Neural cell (in vitro differentiated cells): Measurements from ENCODE around the gene SLC15A2. TPM values are rescaled to one million over a fixed set of nuclear protein-coding genes. Genes with fewer than 3 reads are reported as not detected.

Experiments used
- H2AFZ ChIP-seq: fragments of 200-600, 300-800 bp; sonication (generic), shearing (Covaris generic); 2 replicates; pipeline ENCODE4 v1.6.0; 2014; ENCODE audit warnings: low read depth, mild to moderate bottlenecking, antibody characterized with exemption, low read length, moderate library complexity
- H3F3A ChIP-seq: fragments of 200-600 bp; shearing (Covaris generic); 2 replicates; pipeline ENCODE4 v1.6.1; 2016; ENCODE audit warnings: mild to moderate bottlenecking, moderate library complexity, mixed read lengths, antibody characterized with exemption, low read length; ENCODE audit not compliant: insufficient read depth, poor library complexity, severe bottlenecking
- H3K27ac ChIP-seq: fragments of 200-600, 300-800 bp; sonication (generic), shearing (Covaris generic); 2 replicates; pipeline ENCODE4 v1.5.1; 2014; ENCODE audit warnings: mild to moderate bottlenecking, low read length, moderate library complexity
- H3K27me3 ChIP-seq: fragments of 300-800, 200-600 bp; sonication (generic), shearing (Covaris generic); 2 replicates; pipeline ENCODE4 v1.6.0; 2014; ENCODE audit warnings: mild to moderate bottlenecking, low read depth, low read length, moderate library complexity; ENCODE audit not compliant: insufficient read depth
- H3K36me3 ChIP-seq: fragments of 300-800, 200-600 bp; sonication (generic), shearing (Covaris generic); 2 replicates; pipeline ENCODE4 v1.5.1; 2014; ENCODE audit warnings: mild to moderate bottlenecking, antibody characterized with exemption, low read length, moderate library complexity; ENCODE audit not compliant: insufficient read depth
- H3K4me2 ChIP-seq: fragments of 300-800, 200-600 bp; sonication (generic), shearing (Covaris generic); 2 replicates; pipeline ENCODE4 v1.6.0; 2014; ENCODE audit warnings: mild to moderate bottlenecking, low read length
- H3K4me3 ChIP-seq: fragments of 300-800, 200-600 bp; sonication (generic), shearing (Covaris generic); 2 replicates; pipeline ENCODE4 v1.5.1; 2014; ENCODE audit warnings: mild to moderate bottlenecking, low read length, moderate library complexity
- H3K79me2 ChIP-seq: fragments of 200-600 bp; shearing (Covaris generic); replicated peaks from 2 replicates; pipeline ENCODE4 v1.6.0; 2014; ENCODE audit warnings: mild to moderate bottlenecking, low read length, moderate library complexity; ENCODE audit not compliant: insufficient read depth
- H3K9ac ChIP-seq: fragments of 300-800, 200-600 bp; sonication (generic), shearing (Covaris generic); 2 replicates; pipeline ENCODE4 v1.6.1; 2016; ENCODE audit warnings: mild to moderate bottlenecking, low read length, mixed read lengths
- H3K9me2 ChIP-seq: fragments of 200-600 bp; shearing (Covaris generic); 2 replicates; pipeline ENCODE4 v1.6.1; 2016; ENCODE audit warnings: mild to moderate bottlenecking, low read length, mixed read lengths; ENCODE audit not compliant: insufficient read depth
- H3K9me3 ChIP-seq: fragments of 200-600, 300-800 bp; sonication (generic), shearing (Covaris generic); 2 replicates; pipeline ENCODE4 v1.6.1; 2016; ENCODE audit warnings: mild to moderate bottlenecking, mixed run types, low read length, moderate library complexity, mixed read lengths
- H4K20me1 ChIP-seq: fragments of 200-600 bp; shearing (Covaris generic); 2 replicates; pipeline ENCODE4 v1.6.1; 2016; ENCODE audit warnings: mild to moderate bottlenecking, mixed run types; ENCODE audit not compliant: insufficient read depth
- CTCF ChIP-seq: fragments of 450-650 bp; IDR thresholded peaks from 2 replicates; pipeline ENCODE4 v1.5.1; 2014; ENCODE audit warnings: antibody characterized with exemption, mild to moderate bottlenecking, moderate library complexity; ENCODE audit not compliant: poor library complexity, severe bottlenecking
- EP300 ChIP-seq: fragments of 450-650 bp; conservative IDR thresholded peaks from 2 replicates; pipeline ENCODE4 v1.6.1; 2014; ENCODE audit warnings: antibody characterized with exemption, mild to moderate bottlenecking, moderate library complexity; ENCODE audit not compliant: poor library complexity, severe bottlenecking
- EZH2 ChIP-seq: fragments of 200-600, 300-800 bp; shearing (Covaris generic), sonication (generic); IDR thresholded peaks from 2 replicates; pipeline ENCODE4 v1.6.1; 2014; ENCODE audit warnings: antibody characterized with exemption, low read length, borderline replicate concordance, mild to moderate bottlenecking; ENCODE audit not compliant: insufficient read depth, poor library complexity, severe bottlenecking
- MXI1 ChIP-seq: fragments of 450-650 bp; conservative IDR thresholded peaks from 2 replicates; pipeline ENCODE4 v1.6.1; 2014; ENCODE audit warnings: antibody characterized with exemption, mild to moderate bottlenecking; ENCODE audit not compliant: poor library complexity, severe bottlenecking
- POLR2AphosphoS5 ChIP-seq: IDR thresholded peaks from 2 replicates; pipeline ENCODE4 v1.6.1; 2012
- RAD21 ChIP-seq: fragments of 450-650 bp; conservative IDR thresholded peaks from 2 replicates; pipeline ENCODE4 v1.6.1; 2014; ENCODE audit warnings: antibody characterized with exemption, mild to moderate bottlenecking, moderate library complexity
- REST ChIP-seq: IDR thresholded peaks from 2 replicates; pipeline ENCODE4 v1.6.1; 2012; ENCODE audit warnings: borderline replicate concordance
- SMC3 ChIP-seq: fragments of 450-650 bp; conservative IDR thresholded peaks from 2 replicates; pipeline ENCODE4 v1.6.1; 2014; ENCODE audit warnings: antibody characterized with exemption, mild to moderate bottlenecking, moderate library complexity; ENCODE audit not compliant: poor library complexity
- TAF1 ChIP-seq: IDR thresholded peaks from 2 replicates; pipeline ENCODE4 v1.6.1; 2012; ENCODE audit warnings: low read depth
- polyA plus RNA-seq: library from polyadenylated mRNA; depleted of rRNA; stranded (reverse); fragments of >200 nt; gene quantifications from 2 replicates; pipeline ENCODE4 v1.2.3, GENCODE V29; 2014

The SLC15A2 gene
- polyA plus RNA-seq, 1 donor from 2014 or later, result 1.6 TPM

- no peak overlapping the region for H3K27ac ChIP-seq
- no peak overlapping the region for H3K4me2 ChIP-seq
- H2AFZ ChIP-seq, result no peak overlapping the region
- H3K36me3 ChIP-seq, result no peaks in the 10 kb centered on the region
- H3K9me3 ChIP-seq, result no peaks in the 10 kb centered on the region
- no peaks in the 10 kb centered on the region for H3K27me3 ChIP-seq
- H3K4me3 ChIP-seq, result no peak overlapping the region
- no peaks in the 10 kb centered on the region for H3K9me2 ChIP-seq
- no peaks in the 10 kb centered on the region for H3K79me2 ChIP-seq
- TF ChIP-seq SMC3 (no peak), RAD21 (no peak), EZH2 (no peak), MXI1 (no peak), TAF1 (no peak), CTCF (no peak), EP300 (no peak), REST (no peak), POLR2AphosphoS5 (no peak)
- no peaks in the 10 kb centered on the region for H4K20me1 ChIP-seq
- H3K9ac ChIP-seq, result no peak overlapping the region
- no peaks in the 10 kb centered on the region for H3F3A ChIP-seq
Measured at GRCh38 chr3:121863801-121864200, 30.4 kb upstream of the SLC15A2 start.

- no peak for TF ChIP-seq TAF1
- TF ChIP-seq RAD21, result no peak
- TF ChIP-seq MXI1, result no peak
- no peak for TF ChIP-seq POLR2AphosphoS5
- TF ChIP-seq EP300, result no peak
- no peak for TF ChIP-seq REST
- no peak for TF ChIP-seq EZH2
- H3F3A ChIP-seq, result no peaks in the 10 kb centered on the region
- no peaks in the 10 kb centered on the region for H3K36me3 ChIP-seq
- H3K4me2 ChIP-seq, result no peak overlapping the region
- H3K79me2 ChIP-seq, result no peaks in the 10 kb centered on the region
- no peak overlapping the region for H3K27ac ChIP-seq
- H2AFZ ChIP-seq, result no peak overlapping the region
- H3K27me3 ChIP-seq, result no peaks in the 10 kb centered on the region
- no peak overlapping the region for H3K4me3 ChIP-seq
- H3K9ac ChIP-seq, result no peak overlapping the region
- no peaks in the 10 kb centered on the region for H3K9me2 ChIP-seq
- no peaks in the 10 kb centered on the region for H4K20me1 ChIP-seq
- H3K9me3 ChIP-seq, result no peaks in the 10 kb centered on the region
Measured at GRCh38 chr3:121869736-121870135, 24.5 kb upstream of the SLC15A2 start.
